A673 (cell line): Measurements from ENCODE around the gene CHERP. TPM values are rescaled to one million over a fixed set of nuclear protein-coding genes. Genes with fewer than 3 reads are reported as not detected.

Source experiments
- BruUV-seq: library from RNA; stranded (reverse); fragments of 400-500 nt; replicated peaks from 2 replicates; lab custom pipeline; 2021; lab: Mats Ljungman, UMichigan
- CTCF ChIA-PET: fragments of 300-600 bp; sonication (Branson Sonifier 250); formaldehyde crosslinking; loops from one replicate; lab custom pipeline; 2022; ENCODE audit warnings: antibody characterized with exemption; lab: Charles Lee
- POLR2A ChIA-PET: fragments of 300-600 bp; sonication (Branson Sonifier 250); formaldehyde crosslinking; loops from one replicate; lab custom pipeline; 2022; ENCODE audit warnings: antibody characterized with exemption; ENCODE audit not compliant: low non-redundant PET; lab: Charles Lee
- DNase-seq: peaks from one replicate; pipeline ENCODE4 v3.0.0-alpha.2; 2015; ENCODE audit warnings: low spot score
- H3K27ac ChIP-seq: fragments of 200-600 bp; sonication (generic); 2 replicates; pipeline ENCODE4 v1.5.1; 2016; ENCODE audit warnings: mixed run types, low read depth, mild to moderate bottlenecking, mixed read lengths, antibody characterized with exemption, low read length; ENCODE audit not compliant: poor library complexity, severe bottlenecking
- H3K27me3 ChIP-seq: fragments of 200-600 bp; sonication (generic); replicated peaks from 2 replicates; pipeline ENCODE4 v1.6.1; 2017; ENCODE audit warnings: mixed run types, low read depth, mild to moderate bottlenecking, mixed read lengths, antibody characterized with exemption, low read length; ENCODE audit not compliant: insufficient read depth, poor library complexity
- H3K36me3 ChIP-seq: fragments of 200-600 bp; sonication (generic); 2 replicates; pipeline ENCODE4 v1.6.1; 2016; ENCODE audit warnings: mixed run types, mild to moderate bottlenecking, mixed read lengths, antibody characterized with exemption, low read length; ENCODE audit not compliant: insufficient read depth, poor library complexity, severe bottlenecking
- H3K4me1 ChIP-seq: fragments of 200-600 bp; sonication (generic); 2 replicates; pipeline ENCODE4 v1.6.1; 2017; ENCODE audit warnings: mixed run types, mild to moderate bottlenecking, mixed read lengths, antibody characterized with exemption, low read length; ENCODE audit not compliant: insufficient read depth, poor library complexity, severe bottlenecking
- H3K4me3 ChIP-seq: fragments of 200-600 bp; sonication (generic); 2 replicates; pipeline ENCODE4 v1.5.1; 2016; ENCODE audit warnings: low read depth, mixed run types, mild to moderate bottlenecking, mixed read lengths, low read length; ENCODE audit not compliant: poor library complexity, severe bottlenecking
- H3K9me3 ChIP-seq: fragments of 200-600 bp; sonication (generic); 2 replicates; pipeline ENCODE4 v1.6.1; 2016; ENCODE audit warnings: mixed run types, low read depth, mild to moderate bottlenecking, mixed read lengths, antibody characterized with exemption, low read length; ENCODE audit not compliant: poor library complexity, severe bottlenecking
- EZH2 ChIP-seq: fragments of 200-600 bp; sonication (generic); IDR thresholded peaks from 2 replicates; pipeline ENCODE4 v1.6.1; 2017; ENCODE audit warnings: borderline replicate concordance, low read depth, mild to moderate bottlenecking, mixed read lengths, antibody characterized with exemption, low read length; ENCODE audit not compliant: poor library complexity, severe bottlenecking
- intact Hi-C: fragments of 100-400 bp; cut with micrococcal nuclease; formaldehyde crosslinking; loops from one replicate; pipeline ENCODE4 v1.10.0; 2022; ENCODE audit not compliant: unreplicated experiment
- total RNA-seq: library from RNA; stranded (reverse); gene quantifications from 2 replicates; pipeline ENCODE4 v1.2.3, GENCODE V29; 2021
- TF ChIP-seq, protein P1 (sequence below): fragments of 300-800, 200-600 bp; sonication (generic); conservative IDR thresholded peaks from 2 replicates; pipeline ENCODE4 v1.5.1; 2017; ENCODE audit warnings: low read depth, mild to moderate bottlenecking, antibody characterized with exemption, low read length, moderate library complexity, mixed read lengths

CHERP gene
- total RNA-seq, 1 experiment from 2014 or later: 98.4 TPM

DNA sequence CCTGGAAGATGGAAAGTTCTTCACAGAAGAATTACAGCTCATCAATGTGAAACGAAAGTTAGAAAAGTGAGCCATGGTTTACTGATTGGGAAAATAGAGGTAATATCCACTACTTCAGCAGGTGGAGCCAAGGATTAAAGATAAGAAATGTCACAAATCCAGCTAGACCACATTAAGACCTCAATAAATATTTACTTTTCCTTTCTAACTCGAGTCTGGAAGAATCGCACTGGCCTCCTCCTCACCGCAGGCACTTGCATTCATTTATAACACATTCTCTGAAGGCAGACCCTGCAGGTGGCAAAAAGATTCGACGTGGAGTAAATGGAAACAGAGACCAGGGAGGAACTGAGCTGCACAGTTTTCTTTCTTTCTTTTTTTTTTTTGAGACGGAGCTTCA lies 22.6 kb upstream of the CHERP start:
- peaks cover 52% of the 10 kb centered on the region for H3K36me3 ChIP-seq
- POLR2A ChIA-PET: interaction anchor here (0.7 kb wide), 1 partner anchor 20 kb away, joined by 3 read pairs; no protein-coding TSS in a partner anchor
- CTCF ChIA-PET: no interaction called here
- TF ChIP-seq, protein P1, sequence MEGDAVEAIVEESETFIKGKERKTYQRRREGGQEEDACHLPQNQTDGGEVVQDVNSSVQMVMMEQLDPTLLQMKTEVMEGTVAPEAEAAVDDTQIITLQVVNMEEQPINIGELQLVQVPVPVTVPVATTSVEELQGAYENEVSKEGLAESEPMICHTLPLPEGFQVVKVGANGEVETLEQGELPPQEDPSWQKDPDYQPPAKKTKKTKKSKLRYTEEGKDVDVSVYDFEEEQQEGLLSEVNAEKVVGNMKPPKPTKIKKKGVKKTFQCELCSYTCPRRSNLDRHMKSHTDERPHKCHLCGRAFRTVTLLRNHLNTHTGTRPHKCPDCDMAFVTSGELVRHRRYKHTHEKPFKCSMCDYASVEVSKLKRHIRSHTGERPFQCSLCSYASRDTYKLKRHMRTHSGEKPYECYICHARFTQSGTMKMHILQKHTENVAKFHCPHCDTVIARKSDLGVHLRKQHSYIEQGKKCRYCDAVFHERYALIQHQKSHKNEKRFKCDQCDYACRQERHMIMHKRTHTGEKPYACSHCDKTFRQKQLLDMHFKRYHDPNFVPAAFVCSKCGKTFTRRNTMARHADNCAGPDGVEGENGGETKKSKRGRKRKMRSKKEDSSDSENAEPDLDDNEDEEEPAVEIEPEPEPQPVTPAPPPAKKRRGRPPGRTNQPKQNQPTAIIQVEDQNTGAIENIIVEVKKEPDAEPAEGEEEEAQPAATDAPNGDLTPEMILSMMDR: no peak
- no peak for TF ChIP-seq EZH2
- no peak overlapping the region for H3K4me3 ChIP-seq
- DNase-seq: no peak
- no peaks in the 10 kb centered on the region for H3K27me3 ChIP-seq
- H3K4me1 ChIP-seq: peaks cover 3% of the 10 kb centered on the region
- no TSS peak for BruUV-seq
- intact Hi-C loops: no loop called here
- no peak overlapping the region for H3K27ac ChIP-seq
- H3K9me3 ChIP-seq: no peaks in the 10 kb centered on the region

DNA sequence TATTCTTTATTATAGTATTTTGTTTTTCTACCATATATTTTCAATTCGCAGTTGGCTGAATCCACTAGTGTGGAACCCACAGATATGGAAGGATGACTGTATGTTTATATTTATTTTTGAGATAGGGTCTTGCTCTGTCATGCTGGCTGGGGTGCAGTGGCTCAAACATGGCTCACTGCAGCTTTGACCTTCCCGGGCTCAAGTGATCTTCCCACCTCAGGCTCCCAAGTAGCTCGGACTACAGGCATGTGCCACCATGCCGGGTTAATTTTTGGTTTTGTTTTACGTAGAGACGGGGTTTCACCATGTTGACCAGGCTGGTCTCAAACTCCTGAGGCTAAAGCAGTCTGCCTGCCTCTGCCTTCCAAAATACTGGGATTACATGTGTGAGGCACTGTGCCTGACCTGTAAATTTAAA lies 20.4 kb upstream of the CHERP start:
- H3K27ac ChIP-seq: no peak overlapping the region
- no peaks in the 10 kb centered on the region for H3K9me3 ChIP-seq
- no TSS peak for BruUV-seq
- no peaks in the 10 kb centered on the region for H3K27me3 ChIP-seq
- peaks cover 41% of the 10 kb centered on the region for H3K36me3 ChIP-seq
- no peak for DNase-seq
- TF ChIP-seq, protein P1: no peak
- no peak for TF ChIP-seq EZH2
- H3K4me1 ChIP-seq: peaks cover 6% of the 10 kb centered on the region
- intact Hi-C loops: no loop called here
- ChIA-PET POLR2A (no interaction called here), CTCF (no interaction called here)
- H3K4me3 ChIP-seq: no peak overlapping the region

DNA sequence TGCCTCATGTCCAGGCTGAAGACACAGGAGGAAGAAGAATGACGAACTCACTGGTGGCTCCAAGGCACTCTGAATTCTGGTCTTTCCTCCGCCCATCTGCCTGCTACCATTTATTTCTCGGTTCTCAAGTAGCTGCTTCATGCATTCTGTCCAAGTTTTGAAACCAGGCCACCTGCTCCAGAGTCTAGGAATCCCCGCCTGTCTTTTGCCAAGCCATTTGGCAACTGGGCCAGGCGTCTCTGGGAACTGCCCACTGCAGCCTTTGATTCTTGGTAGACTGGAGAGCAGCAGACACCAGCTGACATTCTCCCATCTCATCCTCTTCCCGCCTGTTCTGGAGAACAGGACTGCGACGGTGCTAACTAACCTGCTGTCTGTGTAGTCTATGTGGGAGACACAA lies 19.1 kb upstream of the CHERP start:
- CTCF ChIA-PET: no interaction called here
- H3K36me3 ChIP-seq: peaks cover 32% of the 10 kb centered on the region
- POLR2A ChIA-PET: no interaction called here

More for the DNA sequence above, 19.1 kb upstream of the CHERP start:
- intact Hi-C loops: no loop called here
- BruUV-seq: no TSS peak
- Histone ChIP-seq H3K27me3 (no peaks in the 10 kb centered on the region), H3K4me1 (peaks cover 6% of the 10 kb centered on the region), H3K27ac (no peak overlapping the region), H3K4me3 (no peak overlapping the region), H3K9me3 (no peaks in the 10 kb centered on the region)
- TF ChIP-seq, protein P1: no peak
- no peak for TF ChIP-seq EZH2
- DNase-seq: no peak
